ENCODE results near the gene TAT. TPM values are rescaled to one million over a fixed set of nuclear protein-coding genes. Genes with fewer than 3 reads are reported as not detected.
A peak's percentile ranks its signal among the peaks of the same experiment; 100 is the strongest.

The TAT gene
- total RNA-seq, 1 experiment from 2014 or later: 0.13 TPM

GRCh38 chr16:71526111-71526631 lies 50.7 kb downstream of the TAT start, which contains the start of gene CHST4:
TSS of gene CHST4 (plus strand) at chr16:71526426. CDS start at chr16:71536678, 10,252 bp downstream.
- intact Hi-C loops (cut with micrococcal nuclease; ENCODE audit: unreplicated experiment): no loop called here
- DNase-seq: peak; percentile 78 to 94

DNA sequence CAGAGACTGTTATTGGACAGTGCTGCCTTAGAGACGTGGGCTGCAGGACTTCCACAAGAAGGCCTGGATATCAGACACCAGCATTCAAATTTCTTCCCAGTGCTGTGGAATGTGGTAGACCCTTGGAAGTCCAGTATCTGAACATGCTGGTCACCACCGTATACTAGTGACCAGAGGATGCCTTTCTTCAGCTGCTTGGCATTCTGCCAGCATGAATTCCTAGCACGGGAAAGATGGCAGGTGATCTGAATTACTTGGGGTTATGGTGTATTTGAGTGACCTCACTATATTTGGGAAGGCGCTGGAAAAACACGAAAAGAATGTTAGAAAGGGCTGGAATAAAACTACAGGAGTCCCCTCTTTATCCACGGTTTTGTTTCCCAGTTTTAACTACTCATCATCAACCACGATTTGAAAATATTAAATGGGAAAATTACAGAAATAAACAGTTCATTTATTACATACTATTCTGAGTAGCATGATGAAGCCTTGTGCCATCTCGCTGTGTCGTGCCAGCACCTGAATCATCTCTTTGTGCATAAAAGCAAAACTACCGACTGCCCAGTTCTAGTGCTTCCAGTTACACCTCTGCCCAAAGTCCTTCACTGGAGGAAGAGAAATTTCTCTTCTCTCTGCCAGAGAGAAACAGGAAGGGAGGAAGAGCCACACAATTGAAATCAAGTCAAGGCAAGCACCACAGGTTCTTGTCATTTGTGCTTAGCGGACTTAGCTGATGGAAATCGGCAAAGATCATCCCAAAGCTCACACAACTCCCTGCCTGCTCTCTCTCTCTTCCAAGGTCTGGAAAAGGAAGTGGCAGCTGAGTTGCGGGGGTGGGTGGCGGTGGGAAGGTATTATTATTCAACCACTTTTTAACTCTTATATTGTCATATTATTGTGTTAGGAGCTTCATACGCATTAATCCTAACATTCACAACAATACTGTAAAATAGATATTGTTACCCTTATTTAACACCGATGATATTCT lies 52.0 kb downstream of the TAT start:
- H3K4me3 ChIP-seq: no peak overlapping the region
- no peak for TF ChIP-seq EZH2 (IDR thresholded peaks at IDR 0.05; ENCODE audit: low read depth)
- no peak for TF ChIP-seq CTCF (conservative IDR thresholded peaks at IDR 0.05)
- no peaks in the 10 kb centered on the region for H3K9me2 ChIP-seq (ENCODE audit: insufficient read depth)
- 0 out of 2 replicates have a peak, but pooled peaks cover 2% of the 10 kb centered on the region for H3K79me2 ChIP-seq (ENCODE audit: low read depth)
- POLR2A ChIA-PET (ENCODE audit: unreplicated experiment): no interaction called here
- CTCF ChIA-PET: no interaction called here
- H3F3A ChIP-seq (ENCODE audit: insufficient read depth, low read depth): peaks cover 45% of the 10 kb centered on the region
- H3K36me3 ChIP-seq (ENCODE audit: low read depth): no peaks in the 10 kb centered on the region
- H3K4me2 ChIP-seq: peak overlapping the region; percentile 83
- no peaks in the 10 kb centered on the region for H3K27me3 ChIP-seq (ENCODE audit: insufficient read depth, low read depth)
- no TSS peak for BruUV-seq (replicated peaks)
- H4K20me1 ChIP-seq (ENCODE audit: insufficient read depth): no peaks in the 10 kb centered on the region
- no peaks in the 10 kb centered on the region for H3K9me3 ChIP-seq (ENCODE audit: insufficient read depth, low read depth)
- DNase-seq: no peak
- H2AFZ ChIP-seq: no peak overlapping the region
- H3K4me1 ChIP-seq (replicated peaks; ENCODE audit: insufficient read depth): peaks cover 58% of the 10 kb centered on the region
- intact Hi-C loops (cut with micrococcal nuclease; ENCODE audit: unreplicated experiment): no loop called here
- peak overlapping the region; percentile 73 for H3K27ac ChIP-seq

More at GRCh38 chr16:71526111-71526631, 50.7 kb downstream of the TAT start, which contains the start of gene CHST4:
- peak within 1 kb of the TSS; percentile 73 for H3K27ac ChIP-seq
- no peaks in the 10 kb centered on the region for H4K20me1 ChIP-seq (ENCODE audit: insufficient read depth)
- ChIA-PET CTCF (interaction anchor here (0.6 to 1.9 kb wide), 7 partner anchors 12 to 238 kb away, joined by 3 to 7 read pairs (median 4); no protein-coding TSS in a partner anchor), POLR2A (ENCODE audit: unreplicated experiment) (interaction anchor here (0.5 to 1.1 kb wide), 3 partner anchors 12 to 47 kb away, joined by 3 to 6 read pairs (median 4); no protein-coding TSS in a partner anchor)
- H3K4me1 ChIP-seq (replicated peaks; ENCODE audit: insufficient read depth): peaks cover 49% of the 10 kb centered on the region
- no peaks in the 10 kb centered on the region for H3K9me2 ChIP-seq (ENCODE audit: insufficient read depth)
- peaks cover 40% of the 10 kb centered on the region for H3F3A ChIP-seq (ENCODE audit: insufficient read depth, low read depth)
- H2AFZ ChIP-seq: peak within 1 kb of the TSS; percentile 72
- H3K9me3 ChIP-seq (ENCODE audit: insufficient read depth, low read depth): no peaks in the 10 kb centered on the region
- TF ChIP-seq CTCF (conservative IDR thresholded peaks at IDR 0.05) (no peak), EZH2 (IDR thresholded peaks at IDR 0.05; ENCODE audit: low read depth) (no peak)
- peak within 1 kb of the TSS; percentile 47 for H3K4me3 ChIP-seq
- H3K79me2 ChIP-seq (ENCODE audit: low read depth): 0 out of 2 replicates have a peak, but pooled peaks cover 2% of the 10 kb centered on the region
- BruUV-seq (replicated peaks): no TSS peak
- no peaks in the 10 kb centered on the region for H3K36me3 ChIP-seq (ENCODE audit: low read depth)
- peak within 1 kb of the TSS; percentile 83 for H3K4me2 ChIP-seq
- no peaks in the 10 kb centered on the region for H3K27me3 ChIP-seq (ENCODE audit: insufficient read depth, low read depth)

DNA sequence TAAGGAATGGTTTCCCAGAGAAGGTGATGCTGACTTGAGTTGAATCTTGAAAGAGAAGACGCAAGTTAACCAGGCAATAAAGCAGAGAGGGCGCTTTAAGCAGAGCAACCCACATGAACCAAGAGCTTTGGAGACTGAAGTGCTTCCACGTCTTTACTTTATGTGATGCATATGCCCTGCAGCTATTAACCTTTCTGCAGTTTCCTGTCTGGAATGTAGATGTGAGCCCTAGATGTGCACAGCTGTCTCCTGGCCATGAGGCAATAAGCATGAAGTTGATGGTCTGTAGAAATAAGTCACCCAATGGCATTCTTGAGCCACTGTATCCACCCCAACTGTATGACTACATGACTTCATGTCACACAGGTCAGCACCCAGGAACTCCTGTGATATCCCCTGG lies 56.3 kb downstream of the TAT start:
- no peaks in the 10 kb centered on the region for H4K20me1 ChIP-seq (ENCODE audit: insufficient read depth)
- H3K9me2 ChIP-seq (ENCODE audit: insufficient read depth): no peaks in the 10 kb centered on the region
- H2AFZ ChIP-seq: no peak overlapping the region
- BruUV-seq (replicated peaks): no TSS peak
- H3K36me3 ChIP-seq (ENCODE audit: low read depth): no peaks in the 10 kb centered on the region
- no peaks in the 10 kb centered on the region for H3K79me2 ChIP-seq (ENCODE audit: low read depth)
- H3K4me3 ChIP-seq: no peak overlapping the region
- H3K4me2 ChIP-seq: peak overlapping the region; percentile 42
- peaks cover 50% of the 10 kb centered on the region for H3K4me1 ChIP-seq (replicated peaks; ENCODE audit: insufficient read depth)
- no peak overlapping the region; the same call in 1 of the 2 replicates for H3K27ac ChIP-seq
- CTCF ChIA-PET: interaction anchor here (0.6 to 0.7 kb wide), 2 partner anchors 22 to 44 kb away, joined by 3 to 5 read pairs; no protein-coding TSS in a partner anchor
- H3K27me3 ChIP-seq (ENCODE audit: insufficient read depth, low read depth): no peaks in the 10 kb centered on the region
- POLR2A ChIA-PET (ENCODE audit: unreplicated experiment): interaction anchor here (0.6 kb wide), 1 partner anchor 46 kb away, joined by 7 read pairs; no protein-coding TSS in a partner anchor
- H3K9me3 ChIP-seq (ENCODE audit: insufficient read depth, low read depth): no peaks in the 10 kb centered on the region
- intact Hi-C loops (cut with micrococcal nuclease; ENCODE audit: unreplicated experiment): no loop called here
- no peak for TF ChIP-seq EZH2 (IDR thresholded peaks at IDR 0.05; ENCODE audit: low read depth)
- no peak for TF ChIP-seq CTCF (conservative IDR thresholded peaks at IDR 0.05)
- peaks cover 35% of the 10 kb centered on the region for H3F3A ChIP-seq (ENCODE audit: insufficient read depth, low read depth)
- peak; percentile 30 to 96 for DNase-seq

All from PC-9 (cell line).